Neural progenitor cell (in vitro differentiated cells): ENCODE measurements around the gene ACP7. TPM values are rescaled to one million over a fixed set of nuclear protein-coding genes. Genes with fewer than 3 reads are reported as not detected.

Experiments used
- DNase-seq: peaks from one replicate; pipeline ENCODE4 v3.0.0-alpha.2; 2016; ENCODE audit warnings: low spot score
- H2AFZ ChIP-seq: fragments of 200-600 bp; sonication (generic); replicated peaks from 2 replicates; pipeline ENCODE4 v1.6.1; 2016; ENCODE audit warnings: antibody characterized with exemption
- H3F3A ChIP-seq: fragments of 200-600 bp; sonication (generic); 2 replicates; pipeline ENCODE4 v1.6.1; 2016; ENCODE audit warnings: antibody characterized with exemption, low read depth
- H3K27ac ChIP-seq: fragments of 200-600 bp; sonication (generic); 2 replicates; pipeline ENCODE4 v1.5.1; 2016; ENCODE audit warnings: mild to moderate bottlenecking
- H3K27me3 ChIP-seq: fragments of 200-600 bp; sonication (generic); 2 replicates; pipeline ENCODE4 v1.6.1; 2016; ENCODE audit warnings: mild to moderate bottlenecking, moderate library complexity
- H3K36me3 ChIP-seq: fragments of 200-600 bp; sonication (generic); 2 replicates; pipeline ENCODE4 v1.5.1; 2016
- H3K4me1 ChIP-seq: fragments of 200-600 bp; sonication (generic); 2 replicates; pipeline ENCODE4 v1.6.1; 2016; ENCODE audit warnings: mixed run types
- H3K4me2 ChIP-seq: fragments of 200-600 bp; sonication (generic); 2 replicates; pipeline ENCODE4 v1.6.1; 2016
- H3K4me3 ChIP-seq: fragments of 200-600 bp; sonication (generic); 2 replicates; pipeline ENCODE4 v1.5.1; 2016
- H3K79me2 ChIP-seq: fragments of 200-600 bp; sonication (generic); 2 replicates; pipeline ENCODE4 v1.6.1; 2016; ENCODE audit warnings: low read depth
- H3K9ac ChIP-seq: fragments of 200-600 bp; sonication (generic); 2 replicates; pipeline ENCODE4 v1.6.1; 2016
- H3K9me3 ChIP-seq: fragments of 200-600 bp; sonication (generic); 2 replicates; pipeline ENCODE4 v1.5.1; 2016; ENCODE audit warnings: low read depth
- H4K20me1 ChIP-seq: fragments of 200-600 bp; sonication (generic); 2 replicates; pipeline ENCODE4 v1.6.1; 2016; ENCODE audit warnings: low read depth
- H3K27ac Mint-ChIP-seq: 3 replicates; pipeline ENCODE4 v1.8.0; 2021; ENCODE audit warnings: mixed read lengths
- H3K27me3 Mint-ChIP-seq: 2 replicates; pipeline ENCODE4 v1.8.0; 2022; ENCODE audit warnings: low read depth, mild to moderate bottlenecking, inconsistent platforms, moderate library complexity, mixed read lengths; ENCODE audit not compliant: insufficient read depth
- H3K36me3 Mint-ChIP-seq: 3 replicates; pipeline ENCODE4 v1.8.0; 2021; ENCODE audit warnings: mixed read lengths
- H3K4me1 Mint-ChIP-seq: 3 replicates; pipeline ENCODE4 v1.8.0; 2021; ENCODE audit warnings: mixed read lengths
- H3K4me3 Mint-ChIP-seq: 3 replicates; pipeline ENCODE4 v1.8.0; 2021; ENCODE audit warnings: mild to moderate bottlenecking, moderate library complexity, mixed read lengths
- H3K9me3 Mint-ChIP-seq: 3 replicates; pipeline ENCODE4 v1.8.0; 2020; ENCODE audit warnings: mixed read lengths
- CTCF ChIP-seq: fragments of 200-600 bp; sonication (generic); IDR thresholded peaks from 2 replicates; pipeline ENCODE4 v1.5.1; 2017; ENCODE audit warnings: antibody characterized with exemption, mild to moderate bottlenecking
- EZH2 ChIP-seq: fragments of 200-600 bp; sonication (generic); IDR thresholded peaks from 2 replicates; pipeline ENCODE4 v1.6.1; 2017; ENCODE audit warnings: antibody characterized with exemption, mild to moderate bottlenecking, moderate library complexity
- EZH2phosphoT487 ChIP-seq: fragments of 200-600 bp; sonication (generic); IDR thresholded peaks from 2 replicates; pipeline ENCODE4 v1.6.1; 2017; ENCODE audit warnings: antibody characterized with exemption
- total RNA-seq: library from RNA; depleted of rRNA; stranded (reverse); fragments of >200 nt; gene quantifications from 2 replicates; pipeline ENCODE4 v1.2.3, GENCODE V29; 2015; ENCODE audit warnings: low replicate concordance

The ACP7 gene
- total RNA-seq, 1 donor from 2014 or later, result not detected

- no peak overlapping the region for H3K27ac Mint-ChIP-seq
- Histone ChIP-seq H3K79me2 (peaks cover 93% of the 10 kb centered on the region), H3F3A (peaks cover 22% of the 10 kb centered on the region), H3K36me3 (peaks cover 5% of the 10 kb centered on the region), H3K4me3 (no peak overlapping the region), H3K9ac (no peak overlapping the region), H4K20me1 (peaks cover 75% of the 10 kb centered on the region), H3K27me3 (no peaks in the 10 kb centered on the region), H3K9me3 (no peaks in the 10 kb centered on the region), H3K4me1 (peaks cover 27% of the 10 kb centered on the region), H3K27ac (no peak overlapping the region), H3K4me2 (no peak overlapping the region), H2AFZ (no peak overlapping the region)
- H3K4me1 Mint-ChIP-seq, result peaks cover 25% of the 10 kb centered on the region
- DNase-seq, result no peak
- no peak overlapping the region for H3K4me3 Mint-ChIP-seq
- peaks cover 9% of the 10 kb centered on the region for H3K36me3 Mint-ChIP-seq
- no peak for TF ChIP-seq EZH2phosphoT487
- peaks cover 2% of the 10 kb centered on the region for H3K9me3 Mint-ChIP-seq
- peaks cover 7% of the 10 kb centered on the region for H3K27me3 Mint-ChIP-seq
Measured at GRCh38 chr19:39147480-39147879, 63.3 kb downstream of the ACP7 start.

GRCh38 chr19:39148939-39149529 is 64.9 kb downstream of the ACP7 start:
- peaks cover 26% of the 10 kb centered on the region for H3K4me1 ChIP-seq
- H3K27me3 ChIP-seq, result no peaks in the 10 kb centered on the region
- H3K4me3 Mint-ChIP-seq, result no peak overlapping the region
- H3K9ac ChIP-seq, result no peak overlapping the region
- no peak overlapping the region for H3K4me2 ChIP-seq
- no peak overlapping the region for H3K4me3 ChIP-seq
- H3K27ac ChIP-seq, result no peak overlapping the region
- H3F3A ChIP-seq, result peaks cover 22% of the 10 kb centered on the region
- H3K27ac Mint-ChIP-seq, result no peak overlapping the region
- peaks cover 12% of the 10 kb centered on the region for H3K36me3 Mint-ChIP-seq
- DNase-seq, result no peak
- peaks cover 2% of the 10 kb centered on the region for H3K9me3 Mint-ChIP-seq
- peaks cover 94% of the 10 kb centered on the region for H3K79me2 ChIP-seq
- no peak overlapping the region for H2AFZ ChIP-seq
- no peak for TF ChIP-seq EZH2phosphoT487
- TF ChIP-seq CTCF, result no peak
- no peak for TF ChIP-seq EZH2
- H3K27me3 Mint-ChIP-seq, result peaks cover 7% of the 10 kb centered on the region
- peaks cover 20% of the 10 kb centered on the region for H3K4me1 Mint-ChIP-seq
- H3K9me3 ChIP-seq, result no peaks in the 10 kb centered on the region
- peaks cover 5% of the 10 kb centered on the region for H3K36me3 ChIP-seq
- peaks cover 76% of the 10 kb centered on the region for H4K20me1 ChIP-seq

GRCh38 chr19:39150235-39150634 is 66.1 kb downstream of the ACP7 start:
- no peak overlapping the region for H3K4me3 Mint-ChIP-seq
- H3K4me2 ChIP-seq, result no peak overlapping the region
- peaks cover 2% of the 10 kb centered on the region for H3K9me3 Mint-ChIP-seq
- peaks cover 89% of the 10 kb centered on the region for H3K79me2 ChIP-seq
- no peak overlapping the region for H3K27ac ChIP-seq
- peaks cover 7% of the 10 kb centered on the region for H3K27me3 Mint-ChIP-seq
- H3F3A ChIP-seq, result peaks cover 10% of the 10 kb centered on the region
- H3K36me3 ChIP-seq, result peaks cover 5% of the 10 kb centered on the region
- peaks cover 13% of the 10 kb centered on the region for H3K4me1 Mint-ChIP-seq
- no peaks in the 10 kb centered on the region for H3K9me3 ChIP-seq
- no peak overlapping the region for H3K27ac Mint-ChIP-seq
- peaks cover 19% of the 10 kb centered on the region for H3K4me1 ChIP-seq
- peaks cover 14% of the 10 kb centered on the region for H3K36me3 Mint-ChIP-seq
- TF ChIP-seq CTCF (no peak), EZH2phosphoT487 (no peak), EZH2 (no peak)
- DNase-seq, result no peak
- H3K9ac ChIP-seq, result no peak overlapping the region
- H4K20me1 ChIP-seq, result peaks cover 76% of the 10 kb centered on the region
- H3K27me3 ChIP-seq, result no peaks in the 10 kb centered on the region
- no peak overlapping the region for H3K4me3 ChIP-seq
- H2AFZ ChIP-seq, result no peak overlapping the region

GRCh38 chr19:39150807-39151600 is 66.8 kb downstream of the ACP7 start:
- peaks cover 76% of the 10 kb centered on the region for H4K20me1 ChIP-seq
- peaks cover 7% of the 10 kb centered on the region for H3F3A ChIP-seq

More at GRCh38 chr19:39150807-39151600, 66.8 kb downstream of the ACP7 start:
- DNase-seq, result no peak
- Mint-ChIP-seq H3K4me3 (no peak overlapping the region), H3K9me3 (peaks cover 2% of the 10 kb centered on the region), H3K27ac (no peak overlapping the region), H3K36me3 (peaks cover 14% of the 10 kb centered on the region), H3K27me3 (peaks cover 7% of the 10 kb centered on the region), H3K4me1 (peaks cover 14% of the 10 kb centered on the region)
- Histone ChIP-seq H3K9me3 (no peaks in the 10 kb centered on the region), H3K4me3 (no peak overlapping the region), H3K27me3 (no peaks in the 10 kb centered on the region), H3K27ac (no peak overlapping the region), H3K4me1 (peaks cover 14% of the 10 kb centered on the region), H2AFZ (no peak overlapping the region), H3K9ac (no peak overlapping the region), H3K36me3 (peaks cover 5% of the 10 kb centered on the region), H3K79me2 (peaks cover 88% of the 10 kb centered on the region), H3K4me2 (no peak overlapping the region)
- TF ChIP-seq EZH2phosphoT487 (no peak), CTCF (no peak), EZH2 (no peak)
